IPS-18c (cell line): ENCODE data around the gene AGBL4.
A peak's percentile ranks its signal among the peaks of the same experiment; 100 is the strongest.

Source experiments
- H3K4me3 ChIP-seq: 2 replicates; pipeline ENCODE4 v1.7.0; 2013; ENCODE audit warnings: low read depth, mild to moderate bottlenecking, low read length, moderate library complexity; ENCODE audit not compliant: insufficient read depth
- H3K9me3 ChIP-seq: one replicate; pipeline ENCODE4 v1.6.1; 2013; ENCODE audit warnings: mild to moderate bottlenecking, low read length, moderate library complexity; ENCODE audit not compliant: control insufficient read depth, insufficient read depth

AGBL4 gene

DNA sequence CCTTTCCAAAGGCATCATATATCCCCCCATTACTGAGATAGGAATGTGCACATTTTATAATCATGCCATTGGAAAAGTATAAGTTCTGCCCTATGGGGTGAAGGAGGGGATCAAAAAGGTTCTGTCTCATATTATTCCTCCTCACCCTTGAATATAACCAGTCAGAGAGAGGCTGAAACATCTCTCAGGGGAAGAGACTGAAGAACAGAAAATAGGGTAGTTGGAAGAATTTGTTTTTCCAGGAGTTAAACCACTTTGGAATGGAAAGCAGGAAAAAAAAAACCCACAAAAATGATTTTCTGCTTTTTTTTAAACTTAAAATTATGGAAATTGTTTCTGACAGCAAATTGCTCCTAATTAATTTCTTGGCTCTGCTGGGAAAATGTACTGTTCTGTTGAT, 1194.3 kb downstream of the AGBL4 start:
- Histone ChIP-seq H3K4me3 (no peak overlapping the region), H3K9me3 (no peaks in the 10 kb centered on the region)

GRCh38 chr1:48823168-48823567, 1200.6 kb downstream of the AGBL4 start:
- H3K4me3 ChIP-seq: no peak overlapping the region
- H3K9me3 ChIP-seq: peaks cover 2% of the 10 kb centered on the region

DNA sequence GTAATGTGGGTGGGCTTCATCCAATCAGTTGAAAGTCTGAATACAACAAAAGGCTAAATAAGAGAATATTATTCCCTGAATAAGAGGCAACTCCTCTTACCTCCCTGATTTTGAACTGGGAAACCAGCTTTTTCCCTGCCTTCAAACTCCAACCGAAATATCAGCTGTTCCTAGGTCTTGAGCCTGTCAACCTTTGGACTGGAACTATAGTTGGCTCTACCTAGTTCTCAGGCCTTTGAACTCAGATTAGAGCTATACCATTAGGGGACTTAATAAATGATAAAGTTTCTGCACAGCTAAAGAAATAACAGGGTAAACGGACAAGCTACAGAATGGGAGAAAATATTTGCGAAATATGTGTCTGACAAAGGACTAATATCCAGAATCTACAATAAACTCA, 1203.3 kb downstream of the AGBL4 start:
- Histone ChIP-seq H3K9me3 (peaks cover 2% of the 10 kb centered on the region), H3K4me3 (no peak overlapping the region)

- Histone ChIP-seq H3K4me3 (no peak overlapping the region), H3K9me3 (no peaks in the 10 kb centered on the region)
Observed at GRCh38 chr1:48817505-48818114, 1206.1 kb downstream of the AGBL4 start.

DNA sequence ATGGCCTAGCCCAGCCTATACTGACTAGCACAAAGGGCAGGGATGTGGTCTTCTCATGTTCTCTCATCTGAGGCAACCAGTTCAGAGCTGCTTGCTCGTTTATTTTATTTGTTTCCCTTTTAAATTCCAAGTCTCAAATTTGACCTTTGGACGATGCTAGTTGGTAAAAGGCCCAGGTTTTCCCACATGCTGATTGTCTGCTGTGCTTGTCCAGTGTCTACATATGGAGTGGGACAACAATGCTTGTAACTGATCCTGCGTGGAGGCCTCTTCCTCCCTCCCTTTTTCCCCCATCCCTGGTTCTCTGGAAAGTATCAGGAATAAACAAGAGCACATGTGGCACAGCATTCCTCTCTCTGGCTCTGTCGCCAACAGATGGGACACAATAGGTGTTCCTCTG, 1213.0 kb downstream of the AGBL4 start:
- H3K4me3 ChIP-seq: no peak overlapping the region
- no peaks in the 10 kb centered on the region for H3K9me3 ChIP-seq

GRCh38 chr1:48808496-48808895, 1215.3 kb downstream of the AGBL4 start:
- Histone ChIP-seq H3K4me3 (no peak overlapping the region), H3K9me3 (no peaks in the 10 kb centered on the region)

DNA sequence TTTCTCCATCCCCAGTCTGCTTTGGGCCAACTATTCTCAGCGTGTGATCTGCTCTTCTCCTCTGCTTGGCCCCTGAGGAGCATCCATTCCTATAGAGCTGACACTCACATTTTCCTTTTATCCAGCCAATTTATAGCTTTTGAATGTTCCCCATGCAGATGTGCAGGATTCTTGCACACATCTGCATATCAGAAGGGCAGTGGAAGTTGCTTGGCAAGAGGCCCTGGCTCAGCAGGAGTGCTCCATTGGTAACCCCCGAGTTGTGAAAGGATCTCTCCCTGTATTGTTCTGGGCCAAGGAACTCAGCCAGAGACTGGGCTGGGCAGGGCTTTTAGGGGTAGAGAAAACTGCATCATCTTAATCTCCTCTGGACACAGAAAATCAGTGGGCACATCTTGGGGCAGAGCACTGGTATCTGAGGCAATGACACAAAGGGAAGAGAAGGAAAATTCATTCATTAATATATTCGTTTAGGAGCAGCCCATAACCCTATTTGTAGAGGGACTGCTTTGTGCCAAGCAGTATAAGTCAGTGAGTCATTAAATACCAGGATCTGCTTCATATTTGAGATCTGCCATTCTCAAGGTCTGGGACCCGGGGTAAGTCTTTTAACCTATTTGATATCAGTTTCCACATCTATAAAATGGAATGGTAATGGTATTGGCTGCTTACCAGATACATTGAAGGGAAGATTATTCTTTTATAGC, 1216.0 kb downstream of the AGBL4 start:
- no peak overlapping the region for H3K4me3 ChIP-seq
- no peaks in the 10 kb centered on the region for H3K9me3 ChIP-seq

- Histone ChIP-seq H3K4me3 (no peak overlapping the region), H3K9me3 (no peaks in the 10 kb centered on the region)
Observed at GRCh38 chr1:48803474-48803873, 1220.3 kb downstream of the AGBL4 start.

DNA sequence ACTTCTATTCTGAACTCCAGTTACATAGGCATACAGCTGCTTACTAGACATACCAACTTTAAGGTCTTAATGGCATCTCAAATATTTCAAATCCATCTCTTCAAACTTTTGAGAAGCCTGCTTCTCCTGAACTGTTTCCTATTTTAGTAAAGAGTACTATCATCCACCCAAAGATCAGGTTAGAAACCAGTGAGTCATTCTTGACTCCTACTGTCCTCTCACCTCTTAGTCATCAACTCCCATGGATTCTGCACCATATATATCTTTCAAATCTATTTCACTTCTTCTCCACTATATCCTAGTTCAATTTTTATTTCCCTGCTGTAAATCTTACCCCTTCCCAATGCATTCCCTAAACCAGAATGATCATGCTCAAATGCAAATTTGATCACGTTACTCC, 1228.9 kb downstream of the AGBL4 start:
- no peaks in the 10 kb centered on the region for H3K9me3 ChIP-seq
- H3K4me3 ChIP-seq: no peak overlapping the region

- Histone ChIP-seq H3K9me3 (no peaks in the 10 kb centered on the region), H3K4me3 (no peak overlapping the region)
Observed at GRCh38 chr1:48793863-48794262, 1229.9 kb downstream of the AGBL4 start.

GRCh38 chr1:48792961-48793360, 1230.8 kb downstream of the AGBL4 start:
- H3K4me3 ChIP-seq: no peak overlapping the region

DNA sequence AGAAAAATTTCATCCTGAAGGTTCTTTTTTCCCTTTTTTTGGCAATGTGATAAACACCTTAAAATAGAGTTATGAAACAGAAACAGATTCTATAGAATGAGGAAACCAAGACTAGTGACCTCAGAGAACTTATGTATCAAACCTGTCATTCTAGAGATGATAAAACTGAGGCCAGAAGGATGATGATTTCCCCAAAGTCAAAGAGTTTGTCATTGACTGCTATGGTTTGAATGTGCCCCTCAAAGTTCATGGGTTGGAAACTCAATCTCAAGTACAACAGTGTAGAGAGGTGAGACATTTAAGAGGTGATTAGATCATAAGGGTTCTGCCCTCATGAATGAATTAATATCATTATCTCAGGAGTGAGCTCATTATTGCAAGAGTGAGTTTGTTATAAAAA, 1233.4 kb downstream of the AGBL4 start:
- Histone ChIP-seq H3K4me3 (no peak overlapping the region), H3K9me3 (no peaks in the 10 kb centered on the region)

More at GRCh38 chr1:48792961-48793360, 1230.8 kb downstream of the AGBL4 start:
- H3K9me3 ChIP-seq: no peaks in the 10 kb centered on the region

DNA sequence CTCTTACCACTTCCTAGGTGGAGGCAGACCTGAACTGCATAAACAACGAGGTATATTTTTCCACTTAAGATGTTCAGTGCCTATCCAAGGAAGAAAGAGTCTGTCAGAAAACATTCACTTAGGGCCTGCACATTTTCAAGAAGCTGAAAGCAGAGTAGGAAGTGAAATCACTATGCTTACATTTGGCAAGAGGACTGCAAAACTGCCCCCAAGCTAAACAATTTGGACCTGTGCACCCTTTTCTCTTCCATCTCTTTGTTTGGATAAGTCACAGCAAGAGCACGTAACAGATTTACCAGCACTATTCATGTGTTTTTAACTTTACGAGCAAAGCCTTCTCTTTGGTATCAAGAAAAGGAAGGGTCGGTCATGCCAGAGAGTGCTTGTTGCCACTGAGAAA, 1233.9 kb downstream of the AGBL4 start:
- no peaks in the 10 kb centered on the region for H3K9me3 ChIP-seq
- no peak overlapping the region for H3K4me3 ChIP-seq

GRCh38 chr1:48785869-48786268, 1237.9 kb downstream of the AGBL4 start:
- H3K9me3 ChIP-seq: no peaks in the 10 kb centered on the region
- H3K4me3 ChIP-seq: no peak overlapping the region

GRCh38 chr1:48784301-48784700, 1239.5 kb downstream of the AGBL4 start:
- no peak overlapping the region for H3K4me3 ChIP-seq

GRCh38 chr1:48777219-48777895, 1246.4 kb downstream of the AGBL4 start:
- Histone ChIP-seq H3K9me3 (no peaks in the 10 kb centered on the region), H3K4me3 (peak overlapping the region; percentile 93)

More at GRCh38 chr1:48784301-48784700, 1239.5 kb downstream of the AGBL4 start:
- H3K9me3 ChIP-seq: no peaks in the 10 kb centered on the region

- Histone ChIP-seq H3K9me3 (no peaks in the 10 kb centered on the region), H3K4me3 (peak within 1 kb of the TSS; percentile 93)
Observed at GRCh38 chr1:48776393-48777218, 1247.1 kb downstream of the AGBL4 start, which contains the start of gene BEND5. Gene BEND5, minus strand, starts transcription at chr1:48776891. Its CDS starts 60 bp downstream, at chr1:48776831.
